GM21786 (cell line): ENCODE measurements around the gene COQ10B.
"Not testable (repeated sequence)": the region's sequence is repeated elsewhere in the genome, so short reads cannot be mapped to it uniquely, and the experiment has no call there.

Source experiments
- ATAC-seq: cut with Tn5 transposase; IDR thresholded peaks from one replicate; pipeline ENCODE4 v1.9.1; 2021; ENCODE audit not compliant: unreplicated experiment

The COQ10B gene

DNA sequence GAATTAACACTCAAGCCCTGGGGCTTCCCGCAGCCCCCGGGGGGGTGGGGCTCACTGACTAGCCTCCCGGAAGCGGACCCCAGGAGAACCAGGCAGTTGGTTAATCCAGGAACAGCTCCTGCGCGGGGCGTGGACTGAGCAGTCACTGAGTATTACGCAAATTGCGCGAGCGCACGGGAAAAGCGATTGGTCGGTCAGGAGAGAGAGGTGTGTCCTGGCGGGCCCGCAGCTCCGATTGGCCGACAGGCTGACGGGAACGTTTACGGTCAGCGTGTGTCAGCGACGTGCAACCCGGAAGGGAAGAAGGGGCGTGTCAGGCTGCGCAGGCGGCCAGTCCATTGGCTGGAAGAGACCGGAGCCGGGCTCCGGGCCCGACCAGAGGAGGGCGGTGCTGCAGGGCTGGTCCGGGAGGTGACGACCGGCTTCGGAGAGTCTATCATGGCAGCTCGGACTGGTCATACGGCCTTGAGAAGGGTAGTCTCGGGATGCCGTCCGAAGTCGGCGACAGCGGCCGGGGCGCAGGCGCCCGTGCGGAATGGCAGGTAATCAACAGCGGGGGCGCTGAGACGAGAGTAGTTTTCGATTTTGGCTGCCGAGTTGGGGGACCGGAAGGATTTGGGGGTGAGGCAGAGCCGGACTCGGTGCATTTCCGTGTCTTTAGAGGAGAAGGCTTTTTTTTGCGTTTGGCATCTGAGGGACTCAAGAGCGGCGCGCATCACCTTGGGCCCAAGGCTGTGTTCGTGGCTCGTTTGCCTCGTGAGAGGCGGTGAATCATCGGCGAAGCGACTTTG, at the start of gene COQ10B:
TSS of gene COQ10B (plus strand) at position 430 of the 791 bp plus-strand sequence. CDS start at position 439, 9 bp downstream.
- ATAC-seq, result peak; percentile 93

DNA sequence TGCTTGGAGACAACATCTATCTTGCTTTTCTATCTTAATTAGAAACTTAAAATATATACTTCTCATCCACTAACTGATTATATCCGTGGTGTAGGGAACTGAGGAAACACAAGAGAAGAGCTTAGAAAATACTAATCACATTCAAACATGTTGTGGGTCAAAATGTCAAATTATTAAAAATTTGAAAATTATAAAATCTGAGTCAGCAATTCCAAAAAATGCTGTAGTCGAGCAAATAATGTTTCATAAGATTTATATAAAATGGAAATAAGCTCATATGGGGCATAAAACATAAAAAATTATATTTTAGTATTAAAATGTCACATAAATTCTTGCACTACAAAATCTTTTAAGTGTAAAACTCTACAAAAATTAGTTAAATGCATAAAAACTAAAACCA, 47.8 kb upstream of the COQ10B start:
- no peak for ATAC-seq

DNA sequence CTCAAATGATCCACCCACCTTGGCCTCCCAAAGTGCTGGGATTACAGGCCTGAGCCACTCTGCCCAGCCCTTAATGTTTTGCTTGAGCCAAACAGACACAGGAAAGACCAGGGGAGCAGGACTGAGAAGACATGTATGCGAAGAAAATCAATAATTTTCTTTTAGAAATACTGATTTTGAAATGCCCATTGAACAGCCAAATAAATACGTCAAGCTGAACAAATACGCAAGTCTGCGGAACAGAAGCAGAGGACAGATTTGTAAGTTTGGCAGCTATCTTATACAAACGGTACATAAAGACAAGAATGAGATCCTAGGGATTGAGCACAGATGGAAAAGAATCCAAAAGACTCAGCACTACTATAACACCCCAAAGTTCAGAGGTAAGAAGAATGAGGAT, 39.3 kb upstream of the COQ10B start:
- ATAC-seq, result no peak

DNA sequence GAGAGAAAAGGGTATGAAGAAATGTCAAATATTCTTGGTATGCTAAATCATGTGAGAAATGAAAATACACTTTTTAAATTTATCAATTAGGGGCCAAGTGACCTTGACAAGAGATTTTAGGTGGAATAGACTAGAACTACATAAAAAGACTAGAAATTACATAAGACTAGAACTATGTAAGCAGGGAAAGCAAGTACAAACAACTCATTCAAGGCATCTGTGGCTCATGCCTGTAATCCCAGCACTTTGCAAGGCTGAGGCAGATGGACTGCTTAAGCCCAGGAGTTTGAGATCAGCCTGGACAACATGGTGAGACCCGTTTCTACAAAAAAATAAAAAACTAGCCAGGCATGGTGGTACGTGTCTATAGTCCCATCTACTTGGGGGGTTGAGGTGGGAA, 38.8 kb upstream of the COQ10B start:
- ATAC-seq, result no peak

DNA sequence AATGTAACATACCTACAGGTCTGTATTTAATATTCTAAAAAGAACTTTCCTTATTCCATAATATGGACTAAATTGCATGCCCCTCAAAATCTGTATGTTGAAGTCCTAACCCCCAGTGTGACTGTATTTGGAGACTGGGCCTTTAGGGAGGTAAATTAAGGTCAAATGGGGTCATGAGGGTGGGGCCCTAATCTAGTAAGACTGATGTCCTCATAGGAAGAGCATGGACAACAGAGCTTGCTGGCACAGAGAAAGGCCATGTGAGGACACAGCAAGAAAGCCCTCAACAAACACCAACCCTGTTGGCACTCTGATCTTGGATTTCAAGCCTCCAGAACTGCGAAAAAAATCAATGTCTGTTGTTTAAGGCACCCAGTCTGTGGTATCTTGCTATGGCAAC, 37.1 kb upstream of the COQ10B start:
- no peak for ATAC-seq

DNA sequence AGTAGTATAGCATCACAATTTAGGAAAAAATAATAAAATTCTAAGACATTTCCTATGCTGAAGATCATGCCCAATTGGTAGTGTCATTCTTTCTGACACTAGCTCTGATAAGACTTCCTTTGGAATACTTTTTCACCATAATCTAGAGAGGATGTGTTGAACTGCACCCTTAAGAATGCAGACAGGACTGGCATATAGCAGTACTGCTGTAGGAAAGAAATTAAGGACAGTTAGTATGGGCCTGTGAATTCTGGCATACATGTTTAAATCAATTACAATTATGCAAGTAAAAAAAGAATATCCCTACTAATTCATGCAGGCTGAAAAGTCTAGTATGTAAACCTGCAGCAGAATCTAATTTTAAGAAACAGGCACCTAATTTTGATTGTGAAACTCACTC, 33.9 kb upstream of the COQ10B start:
- no peak for ATAC-seq

DNA sequence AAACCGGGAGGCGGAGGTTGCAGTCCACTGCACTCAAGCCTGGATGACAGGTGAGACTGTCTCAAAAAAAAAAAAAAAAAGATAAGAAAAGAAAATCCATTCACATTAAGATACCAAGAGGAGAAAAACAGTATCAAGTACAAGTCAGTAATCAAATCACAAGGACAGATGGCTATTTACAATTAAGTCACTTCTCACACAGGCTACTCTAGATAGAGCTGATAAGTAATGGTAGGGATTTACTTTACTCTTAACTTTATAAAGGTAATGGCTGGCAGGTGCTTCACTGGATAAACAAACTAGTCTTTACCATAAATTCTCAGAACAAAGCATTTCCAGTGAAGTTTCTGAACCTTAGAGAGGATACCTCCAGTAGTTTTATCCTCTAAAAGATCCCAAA, 30.0 kb upstream of the COQ10B start:
- no peak for ATAC-seq

DNA sequence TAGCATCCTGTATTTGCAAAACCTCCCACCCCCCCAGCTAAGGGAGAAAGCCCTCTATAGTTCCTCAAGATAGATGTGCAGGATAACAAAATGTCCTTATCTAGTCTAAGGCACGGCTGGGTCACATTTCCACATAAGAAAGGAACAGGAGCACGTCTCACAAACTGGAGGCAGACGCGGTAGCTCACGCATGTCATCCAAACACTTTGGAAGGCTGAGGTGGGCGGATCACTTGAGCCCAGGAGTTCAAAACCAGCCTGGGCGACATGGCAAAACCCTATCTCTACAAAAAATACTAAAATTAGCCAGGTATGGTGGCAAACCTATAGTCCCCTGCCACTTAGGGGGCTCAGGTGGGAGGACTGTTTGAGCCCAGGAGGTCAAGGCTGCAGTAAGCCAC, 27.8 kb upstream of the COQ10B start:
- no peak for ATAC-seq

DNA sequence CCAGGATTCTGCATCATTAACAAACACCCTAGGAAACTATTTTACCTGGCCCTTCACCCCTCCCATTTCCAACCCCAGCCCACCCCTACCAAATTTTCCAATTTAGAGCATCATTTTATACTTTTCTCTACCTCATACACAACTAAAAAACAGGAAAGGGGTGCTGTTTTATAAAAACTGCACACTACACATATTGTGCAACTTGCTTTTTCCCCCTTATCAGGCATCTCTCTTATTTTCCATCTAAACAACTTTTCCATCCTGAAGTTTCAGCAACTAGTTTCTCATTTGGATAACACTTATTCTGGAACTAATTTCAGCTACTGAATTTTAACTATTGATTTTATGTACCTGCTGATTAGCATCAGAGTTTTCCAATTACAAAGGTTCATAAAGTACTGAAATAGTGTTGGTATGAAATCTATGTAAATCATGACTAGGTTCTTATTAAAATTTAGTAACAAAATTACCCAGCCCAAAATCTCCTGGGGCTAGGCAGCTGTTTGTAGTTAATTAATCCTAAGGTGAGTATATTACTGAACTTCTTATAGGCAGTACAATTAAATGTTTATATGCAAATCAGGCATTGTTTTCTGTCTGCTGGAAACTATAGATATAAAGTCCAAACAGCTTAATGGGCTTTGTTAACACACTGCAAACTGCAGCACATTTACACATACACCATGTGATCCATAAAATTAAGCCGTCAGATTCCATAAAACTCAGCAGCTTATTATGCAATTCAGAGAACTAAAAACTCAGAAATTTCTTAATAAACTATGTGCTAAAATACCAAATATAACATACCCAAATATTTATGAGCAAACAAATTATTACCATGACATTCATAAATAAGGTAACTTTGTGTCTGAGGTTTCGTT, 26.4 kb upstream of the COQ10B start:
- ATAC-seq, result no peak

DNA sequence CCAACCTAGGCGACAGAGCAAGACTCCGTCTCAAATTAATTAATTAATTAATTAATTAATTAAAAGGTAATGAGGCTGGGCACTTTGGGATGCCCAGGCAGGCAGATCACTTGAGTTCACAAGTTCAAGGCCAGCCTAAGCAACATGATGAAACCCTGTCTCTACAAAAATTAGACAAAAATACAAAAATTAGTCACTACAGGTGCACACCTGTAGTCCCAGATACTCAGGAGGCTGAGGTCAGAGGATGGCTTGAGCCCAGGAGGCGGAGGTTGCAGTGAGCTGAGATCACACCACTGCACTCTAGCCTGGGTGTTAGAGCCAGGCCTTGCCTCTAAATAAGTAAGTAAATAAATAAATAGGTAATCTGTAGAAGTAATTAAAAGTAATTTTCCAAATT, 25.4 kb upstream of the COQ10B start:
- ATAC-seq, result no peak

DNA sequence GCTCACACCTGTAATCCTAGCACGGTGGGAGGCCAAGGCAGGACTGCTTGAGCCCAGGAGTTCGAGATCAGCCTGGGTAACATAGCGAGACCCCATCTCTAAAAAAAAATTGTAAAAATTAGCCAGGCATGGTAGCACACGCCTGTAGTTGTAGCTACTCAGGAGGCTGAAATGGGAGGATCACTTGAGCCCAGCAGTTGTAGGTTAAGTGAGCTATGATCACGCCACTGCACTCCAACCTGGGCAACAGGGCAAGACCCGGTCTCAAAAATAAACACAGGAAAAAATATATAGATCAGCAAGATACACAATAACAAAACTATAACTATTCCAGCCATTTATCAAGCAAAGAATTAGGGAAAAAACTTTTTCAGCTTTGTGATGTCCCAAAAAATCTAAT, 21.5 kb upstream of the COQ10B start:
- ATAC-seq, result no peak

DNA sequence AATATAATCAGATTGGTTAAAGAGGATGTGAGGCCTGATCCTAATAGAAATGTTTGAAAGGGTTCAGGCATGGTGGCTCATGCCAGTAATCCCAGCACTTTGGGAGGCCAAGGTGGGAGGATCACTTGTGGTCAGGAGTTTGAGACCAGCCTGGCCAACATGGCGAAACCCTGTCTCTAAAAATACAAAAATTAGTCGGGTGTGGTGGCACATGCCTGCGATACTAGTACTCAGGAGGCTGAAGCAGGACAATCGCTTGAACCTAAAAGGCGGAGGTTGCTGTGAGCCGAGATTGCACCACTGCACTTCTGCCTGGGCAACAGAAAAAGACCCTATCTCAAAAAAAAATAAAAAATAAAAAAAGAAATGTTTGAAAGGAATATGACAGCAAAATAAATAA, 20.8 kb upstream of the COQ10B start:
- not testable (repeated sequence) for ATAC-seq

DNA sequence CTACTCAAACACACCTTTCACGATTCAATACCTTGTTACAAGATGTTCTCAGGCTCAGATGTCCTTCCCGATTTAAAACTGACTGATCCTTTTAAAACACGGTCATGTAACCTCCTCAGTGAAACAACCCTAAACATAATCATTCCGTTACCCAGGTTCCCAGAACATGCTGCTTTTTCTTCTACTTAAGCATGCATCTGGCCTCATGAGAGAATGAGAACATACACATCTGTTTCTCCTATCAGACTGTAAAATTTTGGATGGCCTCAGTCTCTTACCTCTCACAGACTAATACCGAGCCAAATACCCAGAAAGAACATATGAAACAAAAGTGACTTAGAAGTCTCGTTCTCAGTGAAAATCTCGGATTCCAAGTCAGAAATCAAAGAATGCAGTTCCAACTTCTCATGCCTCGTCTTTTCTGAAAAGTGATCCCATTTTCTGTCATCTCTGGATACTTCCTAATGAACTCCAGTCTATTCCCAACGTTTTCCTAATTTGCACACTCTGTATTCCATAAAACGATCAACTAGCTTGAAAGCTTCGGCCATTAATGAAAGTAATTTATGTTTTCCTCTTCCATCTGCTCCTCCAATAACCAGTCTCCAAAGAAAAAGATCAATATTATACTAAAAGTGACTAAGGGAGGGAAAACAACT, 19.4 kb upstream of the COQ10B start:
- ATAC-seq, result no peak

DNA sequence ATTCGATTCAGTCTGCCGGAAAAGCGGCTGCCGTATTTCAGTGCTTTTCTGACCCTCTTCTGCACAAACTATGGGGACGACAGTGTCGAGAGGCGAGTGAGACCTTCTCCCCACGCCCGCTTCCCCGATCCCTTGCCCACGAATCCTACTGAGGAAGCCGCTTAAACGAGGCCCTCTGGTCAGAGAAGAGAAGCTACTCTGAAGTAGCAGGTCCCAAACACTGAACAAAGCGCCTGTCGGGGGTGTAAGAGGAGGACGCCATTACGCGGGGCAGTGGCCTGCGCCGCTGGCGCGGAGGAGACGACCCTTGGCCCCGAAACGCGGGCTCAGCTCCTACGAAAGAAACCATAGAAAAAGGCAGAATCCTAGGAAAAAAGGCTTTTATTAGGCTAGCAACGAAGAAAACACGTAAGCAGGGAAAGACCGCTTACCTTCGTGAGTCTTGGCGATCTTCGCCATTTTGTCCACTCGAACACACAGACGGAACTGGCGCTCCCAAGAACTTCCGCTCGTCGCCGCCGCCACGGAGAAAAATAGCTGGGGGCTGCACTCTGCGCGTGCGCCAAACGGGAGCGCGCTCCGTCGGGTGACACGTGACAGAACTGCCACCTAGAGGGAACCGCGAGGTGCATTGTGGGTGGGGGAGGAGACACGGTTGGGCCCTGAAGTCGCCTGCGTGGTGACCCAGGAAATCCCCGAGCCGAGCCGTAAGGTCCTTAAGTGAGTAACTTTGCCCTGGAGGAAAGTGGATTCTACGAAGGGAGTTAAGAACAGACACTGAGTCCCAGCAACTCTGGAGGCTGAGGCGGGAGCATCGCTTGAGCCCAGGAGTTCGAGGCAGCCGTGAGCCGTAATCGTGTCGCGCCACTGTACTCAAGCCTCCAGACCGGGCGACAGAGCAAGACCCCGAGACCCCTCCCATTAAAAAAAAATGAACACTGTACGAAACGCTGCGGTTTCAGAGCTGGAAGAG, 18.5 kb upstream of the COQ10B start, which contains the start of gene SF3B1:
TSS of gene SF3B1 (minus strand) at position 488 of the 973 bp plus-strand sequence. CDS start at position 459, 29 bp downstream.
- peak; percentile 94 for ATAC-seq

DNA sequence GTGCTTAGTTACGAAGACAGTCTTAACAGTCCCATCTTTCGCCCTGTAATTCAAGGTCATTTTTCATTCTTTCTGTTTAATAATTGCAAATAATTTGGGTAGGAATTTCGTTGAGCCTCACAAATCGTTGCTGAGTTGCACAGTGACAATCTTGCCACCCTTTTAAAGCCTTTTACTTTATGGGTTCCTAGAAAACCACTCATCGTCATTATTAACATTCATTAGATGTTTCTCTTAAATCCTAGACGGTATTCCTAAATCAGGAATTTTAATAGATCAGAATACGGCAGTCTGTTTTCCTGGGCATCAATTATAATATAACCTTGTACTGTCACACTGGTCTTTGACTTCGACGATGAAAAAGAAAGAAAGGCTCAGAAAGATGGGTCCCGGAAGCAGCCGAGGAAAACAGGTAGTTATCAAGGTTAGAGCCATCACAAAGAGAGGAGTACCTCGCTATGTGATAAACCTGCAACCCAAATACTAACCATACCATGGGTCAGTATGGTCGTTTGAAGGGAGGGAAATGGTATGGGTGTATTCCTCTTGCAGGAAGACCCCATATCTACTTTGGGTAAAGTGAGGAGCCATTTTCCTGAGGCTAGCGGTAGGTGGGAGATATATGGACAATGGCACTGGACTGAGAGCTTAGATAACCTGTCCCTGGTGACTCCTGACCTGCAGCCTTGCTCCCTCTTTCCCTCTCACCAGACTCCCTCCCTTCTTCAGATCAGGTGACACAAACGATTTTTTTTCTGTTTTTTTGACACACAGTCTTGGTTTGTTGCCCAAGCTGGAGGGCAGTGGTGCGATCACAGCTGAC, 17.5 kb upstream of the COQ10B start:
- ATAC-seq, result no peak

DNA sequence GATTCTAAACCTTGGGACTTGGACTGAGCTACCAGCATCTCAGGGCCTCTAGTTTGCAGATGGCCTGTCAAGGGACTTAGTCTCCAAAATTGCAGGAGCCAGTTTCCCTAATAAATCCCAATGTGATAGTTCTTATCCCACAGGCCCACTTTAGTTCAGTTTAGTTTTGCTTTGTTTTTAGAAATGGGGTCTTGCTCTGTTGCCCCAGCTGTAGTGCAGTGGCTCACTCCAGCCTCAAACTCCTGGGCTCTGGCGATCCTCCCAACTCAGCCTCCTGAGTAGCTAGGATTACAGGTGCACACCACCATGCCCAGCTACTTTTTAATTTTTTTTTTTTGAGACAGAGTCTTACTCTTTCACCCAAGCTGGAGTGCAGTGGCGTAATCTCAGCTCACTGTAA, 16.0 kb upstream of the COQ10B start:
- no peak for ATAC-seq

DNA sequence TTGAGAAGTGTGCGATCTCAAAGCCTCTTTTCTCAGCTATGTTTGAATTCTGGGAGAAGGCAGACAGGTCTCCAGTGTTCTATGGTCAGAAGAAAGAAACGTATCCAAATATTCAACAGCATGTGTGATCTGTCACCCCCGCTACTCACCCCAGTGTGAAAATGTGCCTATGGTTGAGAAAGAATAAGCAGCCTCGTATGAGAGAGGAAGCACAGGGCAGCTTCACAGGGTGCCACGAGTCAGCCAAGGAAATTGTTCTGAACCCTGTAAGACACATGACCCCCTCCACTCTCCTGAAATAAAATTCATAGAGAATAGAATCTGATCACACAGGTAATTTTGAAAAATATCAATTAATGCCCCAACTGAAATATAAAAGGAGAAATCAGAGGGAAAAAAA, 10.5 kb upstream of the COQ10B start:
- no peak for ATAC-seq

DNA sequence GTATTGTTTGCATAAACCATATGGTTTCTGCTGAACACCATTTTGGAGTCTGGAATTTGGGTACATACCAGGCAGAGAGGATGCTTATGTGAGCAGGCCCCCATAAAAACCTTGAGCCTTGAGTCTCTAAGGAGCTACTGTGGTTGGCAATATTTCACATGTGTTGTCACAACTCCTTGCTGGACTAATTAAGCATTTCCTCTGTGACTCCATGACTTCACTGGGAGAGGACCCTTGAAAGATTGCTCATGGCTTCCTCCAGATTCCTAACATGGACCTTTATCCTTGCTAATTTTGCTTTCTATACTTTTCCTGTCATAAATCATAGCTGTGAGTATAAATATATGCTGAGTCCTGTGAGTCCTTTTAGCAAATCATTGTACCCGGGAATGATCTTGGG, 7.6 kb upstream of the COQ10B start:
- ATAC-seq, result no peak

DNA sequence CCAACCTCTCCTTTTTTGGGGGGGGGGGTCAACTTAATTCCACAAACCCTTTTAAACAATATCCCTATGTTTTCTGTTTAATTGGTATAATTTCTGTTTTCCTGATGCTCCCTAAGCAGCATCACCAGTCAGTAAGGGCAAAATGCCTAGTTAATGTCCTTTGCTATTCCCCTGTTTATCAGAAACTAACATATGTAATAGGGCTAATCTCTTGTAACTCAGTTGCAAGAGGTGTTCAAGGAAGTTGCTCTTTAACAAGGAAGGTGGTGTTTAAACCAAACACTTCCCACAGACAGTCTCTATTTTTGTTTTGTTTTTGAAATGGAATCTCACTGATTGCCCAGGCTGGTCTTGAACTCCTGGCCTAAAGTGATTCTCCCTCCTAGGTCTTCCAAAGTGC, 6.5 kb upstream of the COQ10B start:
- ATAC-seq, result no peak

DNA sequence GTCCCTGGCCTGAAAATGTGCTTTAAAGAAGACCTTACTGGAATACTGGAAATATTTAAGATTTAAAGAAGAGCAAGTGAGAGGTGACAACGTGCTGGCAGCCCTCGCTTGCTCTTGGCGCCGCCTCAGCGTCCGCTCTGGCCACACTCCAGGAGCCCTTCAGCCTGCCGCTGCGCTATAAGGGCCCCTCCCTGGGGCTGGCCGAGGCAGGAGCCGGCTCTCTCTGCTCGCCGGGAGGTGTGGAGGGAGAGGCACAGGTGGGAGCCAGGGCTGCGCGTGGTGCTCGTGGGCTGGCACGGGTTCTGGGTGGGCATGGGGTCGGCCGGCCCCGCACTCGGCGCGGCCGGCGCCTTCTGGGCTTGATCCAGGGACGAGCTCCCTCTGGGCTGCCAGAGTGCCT, 2.9 kb upstream of the COQ10B start:
- ATAC-seq, result no peak
